Measurements from ENCODE around the gene EIF4A3.

DNA sequence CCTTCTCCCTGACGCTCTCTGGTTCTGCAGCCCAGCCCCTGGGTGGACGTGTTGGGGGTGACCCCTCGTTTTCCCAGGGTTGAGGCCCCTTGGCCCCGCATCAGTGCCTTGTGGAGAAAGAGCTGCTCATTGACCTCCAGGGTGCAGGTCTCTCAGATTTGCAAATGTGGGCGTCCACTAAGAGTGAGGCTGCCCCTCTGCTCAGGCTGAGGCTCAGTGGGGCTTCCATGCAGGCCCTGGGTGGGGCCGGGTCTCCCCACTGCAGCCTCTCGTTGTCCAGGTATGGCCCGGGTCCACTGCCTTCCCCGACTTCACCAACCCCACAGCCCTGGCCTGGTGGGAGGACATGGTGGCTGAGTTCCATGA lies 36.5 kb downstream of the EIF4A3 start:
- no peak for TF ChIP-seq PHF8 (IDR thresholded peaks at IDR 0.05; ENCODE audit: borderline replicate concordance, low read depth)
- TF ChIP-seq, protein P1, sequence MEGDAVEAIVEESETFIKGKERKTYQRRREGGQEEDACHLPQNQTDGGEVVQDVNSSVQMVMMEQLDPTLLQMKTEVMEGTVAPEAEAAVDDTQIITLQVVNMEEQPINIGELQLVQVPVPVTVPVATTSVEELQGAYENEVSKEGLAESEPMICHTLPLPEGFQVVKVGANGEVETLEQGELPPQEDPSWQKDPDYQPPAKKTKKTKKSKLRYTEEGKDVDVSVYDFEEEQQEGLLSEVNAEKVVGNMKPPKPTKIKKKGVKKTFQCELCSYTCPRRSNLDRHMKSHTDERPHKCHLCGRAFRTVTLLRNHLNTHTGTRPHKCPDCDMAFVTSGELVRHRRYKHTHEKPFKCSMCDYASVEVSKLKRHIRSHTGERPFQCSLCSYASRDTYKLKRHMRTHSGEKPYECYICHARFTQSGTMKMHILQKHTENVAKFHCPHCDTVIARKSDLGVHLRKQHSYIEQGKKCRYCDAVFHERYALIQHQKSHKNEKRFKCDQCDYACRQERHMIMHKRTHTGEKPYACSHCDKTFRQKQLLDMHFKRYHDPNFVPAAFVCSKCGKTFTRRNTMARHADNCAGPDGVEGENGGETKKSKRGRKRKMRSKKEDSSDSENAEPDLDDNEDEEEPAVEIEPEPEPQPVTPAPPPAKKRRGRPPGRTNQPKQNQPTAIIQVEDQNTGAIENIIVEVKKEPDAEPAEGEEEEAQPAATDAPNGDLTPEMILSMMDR (IDR thresholded peaks at IDR 0.05), result no peak
- TF ChIP-seq RFX5 (IDR thresholded peaks at IDR 0.05), result no peak
- TF ChIP-seq ZFP36 (IDR thresholded peaks at IDR 0.05; ENCODE audit: borderline replicate concordance, partially characterized antibody), result no peak
- TF ChIP-seq HEYL (CRISPR knock-in tag; IDR thresholded peaks at IDR 0.05), result no peak
- no peak for TF ChIP-seq MAFK (IDR thresholded peaks at IDR 0.05; ENCODE audit: partially characterized antibody)
- TF ChIP-seq BHLHE40 (IDR thresholded peaks at IDR 0.05; ENCODE audit: low read depth, low read length), result no peak
- no peak for TF ChIP-seq POLR2A (IDR thresholded peaks at IDR 0.05; ENCODE audit: low read length)
